Choroid plexus epithelial cell (primary cell): ENCODE measurements around the gene METRN.
"Not testable (repeated sequence)": the region's sequence is repeated elsewhere in the genome, so short reads cannot be mapped to it uniquely, and the experiment has no call there.

ENCODE experiments used
- DNase-seq: peaks from one replicate; pipeline ENCODE4 v3.0.0-alpha.2; 2010; ENCODE audit warnings: low read depth
- H3K4me3 ChIP-seq: 2 replicates; pipeline ENCODE4 v1.5.1; 2011; ENCODE audit warnings: low read depth, mild to moderate bottlenecking, control low read depth, low read length, moderate library complexity
- TF ChIP-seq, protein P1 (sequence below): conservative IDR thresholded peaks from 2 replicates; pipeline ENCODE4 v1.5.1; 2011; ENCODE audit warnings: low read depth, mild to moderate bottlenecking, control low read depth, inconsistent platforms, low read length, moderate library complexity

Gene METRN

DNA sequence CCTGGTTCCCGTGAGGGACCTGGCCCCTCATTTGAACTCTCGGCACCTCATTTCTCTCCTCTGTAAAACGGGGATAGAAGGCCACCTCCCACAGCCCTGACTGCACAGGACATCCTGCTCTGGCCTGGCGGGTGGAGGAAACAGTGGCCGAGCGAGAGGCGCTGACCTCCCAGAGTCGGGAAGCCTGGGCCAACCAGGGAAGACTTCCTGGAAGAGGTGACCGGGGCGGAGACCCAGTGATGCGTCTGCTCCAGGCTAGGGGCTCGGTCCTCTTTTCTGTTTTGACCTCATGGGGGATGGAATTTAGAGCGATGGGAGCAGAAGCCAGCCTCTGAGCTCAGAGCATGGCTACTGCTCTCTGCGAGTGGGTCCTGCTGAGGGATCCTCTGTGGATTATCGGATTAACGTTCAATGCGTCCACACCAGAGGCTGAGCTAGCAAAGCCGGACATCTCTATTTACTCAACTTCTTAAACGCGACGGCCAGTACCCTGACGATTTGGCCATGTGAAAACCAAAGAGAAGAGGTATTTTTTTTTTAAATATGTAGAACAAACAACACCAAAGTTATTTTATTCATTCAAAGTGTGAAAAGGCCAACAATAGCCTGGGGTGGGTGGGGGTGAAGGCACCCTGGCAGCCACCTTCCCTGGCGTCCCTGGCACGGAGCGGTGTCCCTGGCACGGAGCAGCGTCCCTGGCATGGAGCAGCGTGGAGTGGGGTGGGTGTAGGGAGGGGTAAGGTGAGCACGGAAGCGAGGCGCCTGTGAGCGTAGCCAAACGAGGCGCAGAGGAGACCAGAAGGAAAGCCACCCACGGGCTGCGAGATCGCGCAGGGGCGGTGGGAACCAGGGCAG is 36.5 kb downstream of the METRN start:
- TF ChIP-seq, protein P1, sequence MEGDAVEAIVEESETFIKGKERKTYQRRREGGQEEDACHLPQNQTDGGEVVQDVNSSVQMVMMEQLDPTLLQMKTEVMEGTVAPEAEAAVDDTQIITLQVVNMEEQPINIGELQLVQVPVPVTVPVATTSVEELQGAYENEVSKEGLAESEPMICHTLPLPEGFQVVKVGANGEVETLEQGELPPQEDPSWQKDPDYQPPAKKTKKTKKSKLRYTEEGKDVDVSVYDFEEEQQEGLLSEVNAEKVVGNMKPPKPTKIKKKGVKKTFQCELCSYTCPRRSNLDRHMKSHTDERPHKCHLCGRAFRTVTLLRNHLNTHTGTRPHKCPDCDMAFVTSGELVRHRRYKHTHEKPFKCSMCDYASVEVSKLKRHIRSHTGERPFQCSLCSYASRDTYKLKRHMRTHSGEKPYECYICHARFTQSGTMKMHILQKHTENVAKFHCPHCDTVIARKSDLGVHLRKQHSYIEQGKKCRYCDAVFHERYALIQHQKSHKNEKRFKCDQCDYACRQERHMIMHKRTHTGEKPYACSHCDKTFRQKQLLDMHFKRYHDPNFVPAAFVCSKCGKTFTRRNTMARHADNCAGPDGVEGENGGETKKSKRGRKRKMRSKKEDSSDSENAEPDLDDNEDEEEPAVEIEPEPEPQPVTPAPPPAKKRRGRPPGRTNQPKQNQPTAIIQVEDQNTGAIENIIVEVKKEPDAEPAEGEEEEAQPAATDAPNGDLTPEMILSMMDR: no peak
- H3K4me3 ChIP-seq: no peak overlapping the region
- DNase-seq: no peak

DNA sequence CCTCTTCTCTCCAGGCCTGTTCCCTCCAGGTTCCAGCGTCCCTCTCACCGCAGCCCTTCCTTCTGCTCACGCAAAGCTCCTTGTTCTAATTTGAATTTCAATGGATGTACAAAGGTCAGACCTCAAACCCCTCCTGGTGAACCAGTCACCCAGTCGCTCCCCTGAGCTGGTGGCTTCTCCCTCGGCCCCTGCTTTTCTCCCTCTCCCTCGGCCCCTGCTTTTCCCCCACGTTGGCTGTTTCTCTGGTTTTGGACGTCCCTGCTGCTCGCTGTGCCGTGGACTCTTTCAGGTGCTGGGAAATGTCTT is 37.0 kb downstream of the METRN start:
- no peak overlapping the region for H3K4me3 ChIP-seq
- no peak for DNase-seq
- TF ChIP-seq, protein P1: no peak

DNA sequence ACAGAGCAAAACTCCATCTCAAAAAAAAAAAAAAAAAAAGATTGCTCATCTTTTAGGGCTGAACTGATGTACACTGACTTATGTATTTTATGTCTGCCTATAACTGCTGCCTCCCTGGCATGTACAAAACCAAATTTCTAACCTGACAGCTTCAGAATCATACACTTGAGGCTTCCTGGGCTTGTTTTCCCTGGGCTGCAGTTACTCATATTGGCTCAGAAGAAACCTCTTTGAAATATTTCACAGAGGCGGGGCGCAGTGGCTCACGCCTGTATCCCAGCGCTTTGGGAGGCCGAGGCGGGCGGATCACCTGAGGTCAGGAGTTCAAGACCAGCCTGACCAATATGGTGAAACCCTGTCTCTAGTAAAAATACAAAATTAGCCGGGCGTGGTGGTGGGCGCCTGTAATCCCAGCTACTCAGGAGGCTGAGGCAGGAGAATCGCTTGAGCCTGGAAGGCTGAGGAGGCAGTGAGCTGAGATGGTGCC is 39.2 kb downstream of the METRN start:
- not testable (repeated sequence) for DNase-seq, H3K4me3 ChIP-seq

DNA sequence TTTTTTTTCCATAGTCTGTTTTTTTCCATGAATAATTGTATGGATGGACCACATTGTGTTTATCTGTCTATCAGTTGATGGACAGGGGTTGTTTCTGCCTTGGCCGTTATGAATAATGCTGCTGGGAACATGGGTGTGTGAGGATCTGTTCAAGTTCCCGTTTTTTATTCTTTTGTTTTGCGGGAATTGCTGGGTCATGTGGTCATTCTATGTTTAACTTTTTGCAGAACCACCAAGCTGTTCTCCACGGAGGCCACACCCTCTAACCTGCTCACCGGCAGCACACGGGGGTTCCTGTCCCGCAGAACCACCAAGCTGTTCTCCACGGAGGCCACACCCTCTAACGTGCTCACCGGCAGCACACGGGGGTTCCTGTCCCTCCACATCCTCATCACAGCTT is 39.7 kb downstream of the METRN start:
- DNase-seq: no peak
- no peak overlapping the region for H3K4me3 ChIP-seq
- TF ChIP-seq, protein P1: no peak

DNA sequence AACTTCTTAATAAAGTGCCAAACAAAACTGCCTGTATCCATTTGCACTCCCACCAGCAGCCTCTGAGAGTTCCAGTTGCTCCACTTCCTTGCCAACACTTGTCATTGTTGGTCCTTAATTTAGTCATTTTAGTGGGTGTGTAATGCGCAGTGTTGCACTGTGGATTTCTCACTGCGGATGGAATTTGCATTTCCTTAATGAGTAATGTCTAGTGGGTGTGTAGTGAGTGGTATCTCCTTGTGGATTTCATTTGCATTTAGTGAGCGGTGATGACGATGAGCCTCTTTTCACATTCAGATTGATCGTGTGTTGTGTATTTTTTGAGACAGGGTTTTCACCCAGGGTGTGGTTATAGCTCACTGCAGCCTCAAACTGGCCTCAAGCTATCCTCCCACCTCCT is 41.5 kb downstream of the METRN start:
- DNase-seq: no peak
- TF ChIP-seq, protein P1: no peak

DNA sequence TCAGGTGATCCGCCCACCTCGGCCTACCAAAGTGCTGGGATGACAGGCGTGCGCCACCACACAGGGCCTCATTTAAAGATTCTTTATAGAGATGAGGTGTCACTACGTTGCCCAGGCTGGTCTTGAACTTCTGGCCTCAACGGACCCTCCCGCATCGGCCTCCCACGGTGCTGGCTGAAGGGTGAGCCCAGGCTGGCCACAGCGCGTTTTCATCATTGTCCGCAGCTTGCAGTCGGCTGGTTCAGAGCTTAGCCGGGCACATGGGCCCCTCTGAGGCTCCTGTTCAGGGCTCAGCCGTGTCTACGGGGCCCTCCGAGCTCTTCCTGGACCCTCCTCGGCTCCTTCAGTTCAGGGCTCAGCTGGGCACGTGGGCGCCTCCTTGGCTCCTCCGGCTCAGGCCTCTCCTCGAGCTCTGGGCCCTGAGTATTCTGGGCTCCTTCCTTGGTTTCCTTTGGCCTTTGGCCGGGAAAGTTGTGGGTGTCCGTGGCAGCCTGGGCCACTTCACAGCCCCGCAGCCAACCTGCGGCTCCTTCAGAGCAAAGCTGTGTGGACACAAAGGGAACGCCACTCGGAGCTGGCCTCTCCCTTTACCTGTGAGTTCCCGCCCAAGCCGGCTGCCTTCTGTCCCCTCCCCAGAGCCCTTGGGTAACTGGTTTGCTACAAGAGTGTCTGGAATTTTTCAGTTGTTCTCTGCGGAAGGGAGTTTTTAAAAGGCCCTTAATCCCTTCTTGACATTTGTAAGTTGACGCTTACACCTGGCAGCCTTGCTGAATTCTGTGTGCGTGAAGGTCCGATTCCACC is 44.4 kb downstream of the METRN start:
- TF ChIP-seq, protein P1: no peak
- DNase-seq: no peak
- H3K4me3 ChIP-seq: no peak overlapping the region

More for the DNA sequence above, 41.5 kb downstream of the METRN start:
- H3K4me3 ChIP-seq: no peak overlapping the region

DNA sequence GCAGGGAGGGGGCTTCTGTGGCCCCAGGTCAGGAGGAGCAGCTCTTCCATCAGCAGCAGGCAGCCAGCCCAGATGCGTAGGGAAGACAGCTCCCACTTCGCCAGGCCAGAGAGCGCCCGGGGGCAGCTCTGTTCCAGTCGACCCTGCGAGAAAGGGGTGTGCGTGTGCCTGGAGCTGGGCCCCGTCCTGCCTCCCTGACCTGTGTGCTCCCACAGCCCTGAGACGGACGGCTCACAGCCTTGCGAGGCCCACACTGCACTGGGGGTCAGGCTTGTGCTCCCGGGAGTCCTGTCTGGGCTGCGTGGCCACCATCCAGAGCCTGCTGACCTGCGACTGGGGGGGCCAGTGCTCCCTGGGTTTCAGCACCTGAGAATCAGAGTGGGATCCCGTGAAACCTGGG is 45.1 kb downstream of the METRN start:
- no peak overlapping the region for H3K4me3 ChIP-seq
- no peak for DNase-seq
- TF ChIP-seq, protein P1: no peak
